NCI-H187 (cell line): ENCODE results near the gene COG6.
A peak's percentile ranks its signal among the peaks of the same experiment; 100 is the strongest.

Experiments
- DNase-seq, 2 experiments: peaks; one replicate each; lab custom pipeline; 2025; lab: John Stamatoyannopoulos, UW

The COG6 gene

DNA sequence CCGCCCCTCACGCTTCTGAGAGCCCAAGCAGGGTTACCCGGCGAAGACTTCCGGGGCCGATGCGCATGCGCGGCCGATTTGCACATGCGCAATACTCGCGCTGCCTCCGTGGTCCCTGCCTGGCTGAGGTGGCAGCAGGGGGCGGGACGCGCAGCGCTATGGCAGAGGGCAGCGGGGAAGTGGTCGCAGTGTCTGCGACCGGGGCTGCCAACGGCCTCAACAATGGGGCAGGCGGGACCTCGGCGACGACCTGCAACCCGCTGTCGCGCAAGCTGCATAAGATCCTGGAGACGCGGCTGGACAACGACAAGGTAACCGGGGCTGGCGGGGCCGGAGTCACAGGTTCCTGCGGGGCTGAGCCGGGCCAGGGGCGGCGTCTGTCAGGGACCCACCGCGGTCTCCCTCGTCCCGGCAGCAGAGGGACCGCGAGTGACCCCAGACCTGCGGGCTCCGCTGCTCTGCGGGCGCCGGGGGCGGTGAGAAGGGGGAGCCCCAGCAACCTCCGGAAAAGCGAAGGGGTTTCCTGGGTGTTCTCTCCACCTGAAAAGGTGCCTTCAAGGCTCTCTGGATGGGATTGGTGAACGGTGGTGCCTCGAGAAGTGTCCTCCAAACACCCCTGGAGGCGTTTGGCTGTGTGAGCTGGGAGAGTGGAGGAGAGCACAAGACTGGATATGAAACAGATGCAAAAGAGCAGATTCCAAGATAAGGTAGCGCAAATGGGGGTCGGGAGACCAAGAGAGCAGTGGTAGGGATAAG is at the start of gene COG6:
COG6 (plus strand) TSS at position 94 of the 756 bp plus-strand sequence; CDS start at position 159, 65 bp downstream.
- DNase-seq, result peak; percentile 72 to 91

DNA sequence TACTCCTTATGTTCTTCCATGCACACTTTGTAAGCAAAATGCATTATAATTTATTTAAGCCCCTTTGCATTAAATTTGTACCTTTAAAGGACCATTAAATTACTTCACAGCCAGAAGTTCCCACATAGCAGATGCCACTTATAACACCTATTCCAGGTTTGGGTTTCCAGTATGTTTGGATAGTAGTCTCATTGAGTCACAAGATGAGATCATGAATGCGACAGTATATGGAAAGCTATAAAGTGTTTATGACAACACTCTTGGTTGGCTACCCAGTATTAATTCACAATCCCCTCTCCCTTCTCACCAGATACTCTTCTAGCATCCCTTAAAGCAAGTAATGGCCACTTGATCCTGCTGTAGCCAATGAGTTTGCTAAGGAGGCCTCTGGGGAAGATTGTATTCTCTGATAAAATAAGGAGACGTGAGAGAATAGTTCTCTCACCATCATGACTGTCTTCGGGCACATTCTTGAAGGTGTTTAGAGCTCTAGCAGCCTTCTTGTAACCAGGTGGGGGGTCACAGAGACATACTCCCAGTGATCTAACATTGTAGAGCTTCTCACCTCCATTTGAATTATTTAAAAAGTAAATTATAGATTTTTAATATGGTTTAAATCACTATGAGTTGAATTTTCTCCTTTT is 49.7 kb upstream of the COG6 start:
- no peak for DNase-seq

DNA sequence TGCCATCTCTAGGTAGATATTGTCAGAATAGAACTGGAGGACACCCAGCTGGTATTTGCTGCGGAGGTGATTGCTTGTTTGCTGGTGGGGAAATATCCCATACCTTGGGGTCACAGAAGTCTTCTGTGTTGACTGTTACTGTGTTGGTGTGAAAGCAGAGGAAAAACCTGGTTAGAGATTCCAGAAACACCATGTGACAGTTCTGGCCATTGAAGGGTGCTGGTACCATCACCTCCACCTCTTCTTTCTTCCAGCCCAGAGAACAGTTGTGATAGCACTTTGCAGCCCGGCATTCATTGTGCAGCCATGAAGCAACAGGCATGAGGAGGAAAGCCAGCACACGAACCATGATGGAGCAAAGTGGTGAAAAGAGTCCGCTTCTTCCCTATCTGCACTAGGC is 47.6 kb upstream of the COG6 start:
- DNase-seq, result no peak

DNA sequence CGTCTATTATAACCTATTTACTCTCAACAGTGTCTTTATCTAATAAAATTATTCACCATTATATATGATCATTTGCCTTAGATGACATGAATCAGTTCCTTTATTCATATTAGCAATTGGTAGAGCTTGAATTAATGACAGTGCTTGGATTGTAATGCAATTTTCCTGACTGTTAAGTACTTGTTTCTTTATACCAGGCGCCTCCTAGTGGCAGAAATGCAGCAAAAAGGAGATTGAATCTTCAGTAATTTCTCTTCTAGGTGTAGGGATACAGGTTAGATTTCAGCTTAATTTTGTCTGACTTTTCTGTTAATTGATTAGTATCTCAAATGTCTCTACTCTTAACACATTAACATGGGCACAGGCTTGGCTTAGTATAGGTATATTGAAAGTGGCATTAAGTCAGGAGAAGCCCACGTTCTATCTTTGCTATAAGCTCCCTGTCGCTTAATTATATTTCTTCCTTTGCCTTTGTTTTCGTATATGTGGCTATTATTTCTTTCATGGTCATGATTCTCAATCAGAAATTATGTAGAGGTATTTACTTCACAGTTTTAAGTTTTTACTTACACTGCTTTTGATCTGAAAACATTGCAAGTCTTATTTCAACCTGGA is 43.3 kb upstream of the COG6 start:
- peak; percentile 2 to 49 for DNase-seq

DNA sequence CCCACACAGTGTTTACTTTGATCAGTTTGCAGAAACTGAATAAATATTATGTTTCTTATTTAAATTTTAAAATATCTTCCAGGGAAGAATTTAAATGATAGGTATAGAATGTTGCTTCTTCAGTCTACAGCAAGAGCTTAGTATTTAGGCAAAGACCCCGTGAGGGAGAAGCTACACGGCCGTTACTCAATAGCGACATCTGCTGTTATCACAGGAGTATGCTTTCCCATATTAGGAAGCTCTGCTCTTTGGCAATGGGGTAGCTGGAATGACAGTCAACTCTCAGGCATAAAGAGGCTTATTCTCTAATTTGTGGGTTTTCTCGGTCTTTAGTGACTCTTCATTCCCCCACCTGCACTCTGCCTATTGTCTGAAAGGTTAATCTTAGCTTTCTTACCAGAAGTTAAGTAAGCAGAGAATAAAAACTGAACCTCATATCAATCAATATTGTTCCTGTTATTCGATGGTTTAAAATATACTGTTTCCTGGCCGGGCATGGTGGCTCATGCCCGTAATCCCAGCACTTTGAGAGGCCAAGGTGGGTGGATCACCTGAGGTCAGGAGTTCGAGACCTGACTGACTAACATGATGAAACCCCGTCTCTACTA is 39.3 kb upstream of the COG6 start:
- DNase-seq, result peak in 1 of 2 experiments; percentile 29

DNA sequence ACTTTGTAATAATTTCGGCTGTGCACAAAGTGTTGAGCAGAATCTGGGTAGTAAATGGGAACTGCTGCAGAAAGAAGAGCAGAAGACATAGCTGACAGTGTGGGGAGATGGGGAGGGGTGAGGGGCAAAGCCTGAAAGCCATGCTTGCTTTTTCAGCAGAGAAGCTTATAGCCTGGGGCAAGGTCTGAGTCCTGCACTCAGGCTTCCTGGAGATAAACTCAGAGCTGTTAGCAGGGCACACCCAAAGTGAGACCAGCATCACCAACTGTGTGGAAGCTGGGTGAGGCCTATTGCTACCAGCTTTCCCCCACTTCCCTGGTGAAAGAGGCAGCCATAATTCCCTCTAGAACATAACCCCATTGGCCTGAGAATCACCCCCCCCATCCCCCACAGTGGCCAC is 36.9 kb upstream of the COG6 start:
- DNase-seq, result no peak

DNA sequence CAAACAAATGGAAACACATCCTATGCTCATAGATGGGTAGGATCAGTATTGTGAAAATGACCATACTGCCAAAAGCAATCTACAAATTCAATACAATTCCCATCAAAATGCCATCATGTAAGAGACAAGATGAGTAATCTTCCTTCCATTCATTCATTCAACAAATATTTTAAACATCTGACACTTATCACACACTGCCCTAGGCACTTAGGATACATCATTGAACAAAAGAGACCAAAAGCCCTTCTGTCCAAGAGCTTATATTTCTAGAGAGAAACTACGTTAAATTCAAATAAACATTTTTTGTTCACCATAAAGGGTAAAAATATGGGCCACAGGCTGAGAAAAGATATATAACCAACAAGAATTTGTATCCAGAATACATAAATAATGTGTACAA is 32.0 kb upstream of the COG6 start:
- no peak for DNase-seq

DNA sequence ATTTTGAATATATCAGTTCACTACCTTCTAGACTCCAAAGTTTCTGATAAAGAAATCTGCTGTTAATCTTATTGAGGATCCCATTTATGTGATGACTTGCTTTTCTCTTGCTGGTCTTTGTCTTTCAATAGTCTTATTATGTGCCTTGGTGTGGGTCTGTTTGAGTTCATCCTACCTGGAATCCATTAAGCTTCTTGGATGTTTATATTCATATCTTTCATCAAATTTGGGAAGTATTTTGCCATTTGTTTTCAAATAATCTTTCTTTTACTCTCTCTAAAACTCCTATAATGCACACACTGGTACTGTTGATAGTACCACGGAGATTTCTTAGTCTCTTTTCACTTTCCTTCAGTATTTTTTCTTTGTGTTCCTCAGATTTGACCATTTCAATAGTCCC is 24.2 kb upstream of the COG6 start:
- no peak for DNase-seq

DNA sequence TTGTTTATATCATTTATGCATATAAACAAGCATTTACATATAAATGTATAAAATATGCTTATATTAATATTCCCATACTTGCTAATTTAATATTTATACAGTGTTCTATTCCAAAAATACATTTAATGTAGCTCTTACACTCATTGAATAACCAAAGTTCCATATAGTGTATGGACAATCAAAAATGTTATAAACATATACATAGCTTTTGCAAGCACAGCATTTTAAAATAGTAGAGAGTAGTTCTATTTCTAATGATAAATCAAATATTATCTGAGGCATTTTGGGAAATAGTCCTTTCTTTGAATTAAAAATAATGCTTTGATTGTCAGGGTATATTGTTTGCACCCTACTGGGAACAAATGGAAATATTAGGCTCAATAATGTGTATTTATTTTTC is 22.5 kb upstream of the COG6 start:
- DNase-seq, result no peak

DNA sequence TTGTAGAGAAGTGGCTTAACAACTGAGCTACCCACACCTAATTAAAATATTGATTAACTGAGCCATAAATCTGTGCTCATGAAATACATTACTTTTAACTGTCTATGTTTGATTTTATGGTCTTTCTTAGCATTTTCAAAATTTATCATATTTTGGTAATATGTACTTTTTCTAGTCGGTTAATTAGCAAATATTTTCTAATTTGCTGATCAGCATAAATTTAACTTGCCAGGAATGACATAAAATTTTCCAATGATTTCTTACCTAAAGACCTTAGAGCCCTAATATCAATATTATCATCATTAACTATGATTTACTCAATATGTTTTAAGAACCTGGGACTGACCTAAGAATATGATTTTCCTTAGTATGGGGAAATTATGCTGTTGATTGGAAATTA is 19.9 kb upstream of the COG6 start:
- DNase-seq, result no peak

DNA sequence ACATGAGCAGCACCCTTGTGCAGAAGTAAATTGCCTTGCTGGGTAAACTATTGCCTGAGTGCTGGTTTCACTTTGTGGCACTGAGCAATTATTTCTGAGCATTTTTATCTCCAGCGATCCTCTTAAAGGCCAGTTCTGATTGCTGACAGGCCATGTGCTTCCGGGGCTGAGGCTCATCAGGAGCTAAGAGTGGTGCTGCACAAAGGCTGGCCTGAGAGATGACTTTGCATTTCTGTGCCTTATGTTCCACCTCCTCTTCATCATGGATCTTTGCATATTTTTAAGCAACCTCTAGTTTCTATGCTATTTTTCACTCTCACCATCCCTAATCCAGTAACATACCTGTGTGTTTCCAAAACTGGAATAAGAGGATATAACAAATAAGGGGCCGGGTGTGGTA is 17.6 kb upstream of the COG6 start:
- no peak for DNase-seq

DNA sequence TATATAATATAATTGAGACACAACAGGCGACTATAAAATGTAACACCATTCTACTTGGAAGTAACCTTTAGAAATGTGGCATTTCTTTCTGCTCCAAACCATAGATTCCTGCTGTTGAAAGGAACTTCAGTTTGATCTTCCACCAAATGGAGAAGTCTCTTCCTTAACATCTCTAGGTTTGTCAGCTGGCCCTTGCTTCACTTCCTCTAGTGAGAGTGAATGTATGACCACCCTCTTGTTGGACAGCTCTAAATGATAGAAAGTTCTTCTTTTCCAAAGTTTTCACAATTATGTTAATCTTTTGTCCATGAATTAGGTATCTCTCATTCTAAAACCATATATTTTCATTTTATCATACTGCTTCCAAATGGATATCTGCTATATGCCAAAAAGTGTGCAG is 13.8 kb upstream of the COG6 start:
- DNase-seq, result no peak

DNA sequence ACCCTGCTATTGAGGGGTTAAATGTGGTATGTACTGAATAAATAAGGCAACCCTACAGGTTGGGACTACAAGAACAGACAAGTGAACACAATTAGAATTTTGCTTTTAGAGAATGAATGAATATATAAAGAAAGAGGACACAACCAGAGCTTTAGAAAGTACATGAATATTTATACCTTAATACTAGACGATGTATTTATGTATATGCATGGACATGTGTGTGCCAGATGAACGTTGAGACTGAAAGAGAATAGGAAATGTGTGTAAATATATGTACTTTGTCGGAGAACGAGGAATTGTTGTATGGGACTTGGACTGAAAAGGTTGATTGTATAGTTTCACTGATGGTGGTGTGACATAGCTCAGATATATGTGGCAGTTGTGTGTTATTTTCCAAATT is 9.3 kb upstream of the COG6 start:
- no peak for DNase-seq

DNA sequence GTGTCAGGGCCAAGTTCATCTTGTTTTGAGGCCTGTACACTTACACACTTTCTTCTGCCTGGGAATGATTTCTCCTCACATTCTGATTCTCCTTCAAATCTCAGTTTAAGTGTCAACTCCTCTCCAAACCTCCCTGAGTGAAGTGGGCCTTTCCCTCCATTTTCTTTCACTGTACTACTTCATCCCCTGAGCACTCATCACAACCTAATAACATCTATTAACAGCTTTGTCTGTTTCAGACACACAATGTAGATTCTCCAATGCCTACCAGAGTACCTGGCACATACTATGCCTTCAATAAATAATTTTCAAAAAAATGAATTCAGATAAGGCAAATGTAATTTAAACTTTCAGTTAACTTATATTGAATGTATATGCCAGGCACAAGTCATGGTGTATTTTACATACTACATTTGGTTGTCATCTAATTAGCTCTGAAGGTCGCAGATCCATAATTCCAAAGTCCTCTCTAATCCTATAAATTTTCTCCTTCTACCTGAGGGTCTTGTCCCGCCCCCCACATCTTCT is 357 bp upstream of the COG6 start:
- no peak for DNase-seq

DNA sequence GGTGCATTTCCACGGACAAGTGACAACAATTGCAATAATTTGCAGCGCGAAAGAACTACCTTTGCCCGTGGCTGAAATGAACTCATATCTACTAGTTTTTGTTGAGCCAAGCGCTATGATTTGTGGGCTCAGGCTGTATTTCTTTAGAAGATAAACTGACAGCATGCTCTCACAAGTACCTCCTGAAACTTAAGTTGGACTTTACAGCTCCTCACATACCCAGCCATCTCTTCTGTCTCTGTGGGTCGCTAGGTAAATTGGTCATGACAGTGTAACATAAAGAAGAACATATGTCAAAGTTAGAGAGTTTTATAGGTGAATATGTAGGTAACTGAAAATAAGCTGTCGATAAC is 839 bp downstream of the COG6 start:
- DNase-seq, result no peak

DNA sequence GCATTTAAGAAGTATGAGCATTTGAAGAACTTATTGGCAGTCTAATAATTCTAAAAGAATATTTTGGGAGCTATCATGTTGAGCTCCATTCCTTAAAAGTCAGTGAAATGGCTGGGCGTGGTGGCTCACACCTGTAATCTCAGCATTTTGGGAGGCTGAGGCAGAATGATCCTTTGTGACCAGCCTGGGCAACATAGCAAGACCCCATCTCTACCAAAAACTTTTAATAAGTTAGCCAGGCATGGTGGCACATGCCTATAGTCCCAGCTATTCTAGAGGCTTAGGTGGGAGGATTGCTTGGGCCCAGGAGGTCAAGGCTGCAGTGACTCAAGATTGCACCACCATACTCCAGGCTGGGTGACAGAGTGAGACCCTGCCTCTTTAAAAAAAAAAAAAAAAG is 8.0 kb downstream of the COG6 start:
- DNase-seq, result no peak

DNA sequence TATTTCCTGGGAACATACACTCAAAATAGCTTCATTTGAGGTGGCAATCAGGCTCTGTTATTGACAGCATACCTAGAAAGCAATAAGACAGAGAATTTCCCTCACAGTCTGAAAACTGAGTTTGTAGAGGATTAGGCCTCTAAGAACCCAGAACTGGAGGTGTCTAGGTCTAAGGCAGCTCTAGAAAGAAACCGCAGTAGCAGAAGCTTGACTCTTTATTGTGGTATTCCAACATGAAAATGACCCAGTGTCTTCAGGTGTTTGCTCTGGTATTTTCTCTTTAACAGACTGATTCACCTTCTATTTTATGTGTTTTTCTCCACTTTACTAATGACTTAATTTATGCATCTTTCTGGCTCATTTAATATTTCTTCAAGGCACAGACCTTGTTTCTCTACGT is 8.5 kb downstream of the COG6 start:
- no peak for DNase-seq

DNA sequence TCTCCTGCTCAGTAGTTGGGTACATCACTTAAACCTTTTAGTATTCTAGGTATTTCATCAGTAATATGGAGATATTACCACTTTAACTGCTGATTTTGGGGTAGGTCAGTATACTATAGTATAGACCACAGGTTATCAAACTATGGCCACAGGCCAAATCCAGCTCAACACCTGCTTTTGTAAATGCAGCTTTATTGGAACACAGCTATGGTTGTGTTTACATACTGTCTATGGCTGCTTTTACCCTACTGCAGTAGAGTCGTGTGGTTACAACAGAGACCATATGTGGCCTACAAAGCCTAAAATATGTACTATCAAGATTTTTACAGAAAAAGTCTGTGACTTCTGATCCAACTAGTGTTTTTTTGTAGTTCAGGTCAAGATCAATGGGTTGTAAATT is 10.3 kb downstream of the COG6 start:
- no peak for DNase-seq

DNA sequence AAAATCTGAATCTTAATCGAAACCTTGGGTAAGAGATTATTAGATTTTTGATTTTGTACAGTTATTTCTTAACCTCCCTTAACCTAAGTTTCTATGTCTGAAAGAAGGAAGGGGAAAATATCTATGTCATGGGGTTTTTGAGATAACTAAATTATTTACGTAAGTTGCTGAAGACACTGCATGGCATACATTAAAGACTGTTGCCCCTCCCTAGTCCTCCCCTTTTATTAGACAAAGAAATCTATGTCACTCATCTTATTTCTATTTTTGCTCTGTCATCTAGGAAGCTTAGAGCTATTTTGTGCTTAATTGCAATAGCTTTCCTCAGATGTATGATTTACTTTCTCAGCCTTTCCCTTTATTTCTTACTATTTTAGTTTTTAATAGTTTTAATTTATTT is 15.0 kb downstream of the COG6 start:
- no peak for DNase-seq

DNA sequence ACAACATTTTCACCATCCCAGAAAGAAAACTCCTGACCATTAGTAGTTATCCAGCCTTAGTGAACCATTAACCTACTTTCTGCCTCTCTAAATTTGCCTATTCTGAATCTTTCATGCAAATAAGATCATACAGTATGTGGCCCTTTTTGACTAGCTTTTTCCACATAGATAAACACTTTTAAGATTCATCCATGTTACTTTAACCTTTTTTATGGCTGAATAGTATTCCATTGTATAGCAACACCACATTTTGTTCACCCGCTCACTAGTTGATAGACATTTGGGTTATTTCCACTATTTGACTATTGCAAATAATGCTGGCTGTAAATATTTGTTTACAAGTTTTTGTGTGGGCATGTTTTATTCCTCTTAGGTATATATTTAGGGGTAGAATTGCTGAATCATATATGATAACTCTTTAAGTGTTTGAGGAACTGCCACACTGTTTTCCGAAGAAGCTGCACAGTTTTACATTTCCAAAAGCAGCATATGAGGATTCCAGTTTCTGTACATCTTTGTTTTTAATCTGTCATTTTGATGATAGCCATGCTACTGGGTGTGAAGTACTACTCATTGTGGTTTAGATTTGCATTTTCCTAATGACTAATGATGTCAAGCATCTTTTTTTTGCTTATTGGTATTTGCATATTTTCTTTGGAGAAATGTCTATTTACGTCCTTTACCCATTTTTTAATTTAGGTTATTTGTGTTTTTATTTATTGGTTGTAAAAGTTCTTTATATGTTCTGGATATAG is 17.1 kb downstream of the COG6 start:
- no peak for DNase-seq

DNA sequence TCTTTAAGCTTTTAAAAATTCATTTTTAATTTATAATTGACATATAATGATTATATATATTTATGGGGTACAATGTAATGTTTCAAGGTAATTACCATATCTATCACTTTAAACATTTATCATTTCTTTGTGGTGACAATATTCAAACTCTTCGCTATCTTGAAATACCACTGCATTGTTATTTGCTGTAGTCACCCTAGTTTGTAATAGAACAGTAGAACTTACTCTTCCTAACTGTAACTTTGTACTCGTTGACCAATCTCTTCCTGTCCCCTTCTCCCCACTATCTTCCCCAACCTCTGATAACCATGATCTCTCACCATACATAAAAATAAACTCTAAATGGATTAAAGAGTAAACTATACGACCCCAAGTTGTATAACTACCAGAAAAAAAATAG is 20.4 kb downstream of the COG6 start:
- DNase-seq, result no peak

DNA sequence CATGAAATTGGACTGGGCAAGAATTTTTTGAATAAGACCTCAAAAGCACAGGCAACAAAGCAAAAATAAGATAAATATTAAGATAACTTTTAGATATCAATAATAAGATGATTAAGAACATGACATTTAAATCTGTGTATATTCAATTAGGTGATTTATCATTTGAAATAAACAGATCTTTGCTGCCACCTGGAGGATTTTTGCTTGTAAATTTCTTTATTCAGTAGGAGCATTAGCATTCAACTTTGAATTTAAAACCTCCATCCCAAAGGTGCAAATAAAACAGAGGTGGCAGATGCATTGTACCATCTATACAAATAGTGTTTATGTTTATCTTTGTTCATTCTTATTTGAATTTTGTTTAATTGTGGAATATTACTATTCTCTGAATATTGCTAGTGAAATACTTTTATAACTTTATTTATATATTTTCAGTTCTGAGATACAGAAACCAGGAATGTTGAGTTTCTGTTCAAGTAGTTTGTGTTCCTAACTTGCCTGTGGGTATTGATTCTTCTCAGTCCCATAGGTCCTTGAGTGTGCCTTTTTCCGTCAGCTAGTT is 20.9 kb downstream of the COG6 start:
- no peak for DNase-seq
